Muscle layer of duodenum (tissue), 2 donors: ENCODE measurements around the gene GPR143.

Experiments
- H3K27ac ChIP-seq: one replicate; pipeline ENCODE4 v1.7.0; 2013; ENCODE audit warnings: mild to moderate bottlenecking, low read length
- H3K27me3 ChIP-seq: one replicate; pipeline ENCODE4 v1.7.0; 2013; ENCODE audit warnings: low read depth, mild to moderate bottlenecking, control low read depth, low read length
- H3K36me3 ChIP-seq, 2 donors: one replicate each; pipeline ENCODE4 v1.7.0; 2013; ENCODE audit warnings: low read length in 2 of 2, control low read depth in 1 of 2, mild to moderate bottlenecking in 1 of 2; ENCODE audit not compliant: insufficient read depth in 2 of 2, control insufficient read depth in 1 of 2
- H3K4me1 ChIP-seq, 2 donors: one replicate each; pipeline ENCODE4 v1.7.0; 2013; ENCODE audit warnings: low read length in 2 of 2, mild to moderate bottlenecking in 2 of 2, control low read depth in 1 of 2, moderate library complexity in 1 of 2; ENCODE audit not compliant: insufficient read depth in 2 of 2, control insufficient read depth in 1 of 2
- H3K4me3 ChIP-seq, 2 donors: one replicate each; pipeline ENCODE4 v1.7.0; 2013; ENCODE audit warnings: low read length in 2 of 2, low read depth in 1 of 2, mild to moderate bottlenecking in 1 of 2
- H3K9me3 ChIP-seq, 2 donors: one replicate each; pipeline ENCODE4 v1.7.0; 2013; ENCODE audit warnings: low read length in 2 of 2, control low read depth in 1 of 2, mild to moderate bottlenecking in 1 of 2; ENCODE audit not compliant: control insufficient read depth in 1 of 2
- donor health status: healthy.

The GPR143 gene

DNA sequence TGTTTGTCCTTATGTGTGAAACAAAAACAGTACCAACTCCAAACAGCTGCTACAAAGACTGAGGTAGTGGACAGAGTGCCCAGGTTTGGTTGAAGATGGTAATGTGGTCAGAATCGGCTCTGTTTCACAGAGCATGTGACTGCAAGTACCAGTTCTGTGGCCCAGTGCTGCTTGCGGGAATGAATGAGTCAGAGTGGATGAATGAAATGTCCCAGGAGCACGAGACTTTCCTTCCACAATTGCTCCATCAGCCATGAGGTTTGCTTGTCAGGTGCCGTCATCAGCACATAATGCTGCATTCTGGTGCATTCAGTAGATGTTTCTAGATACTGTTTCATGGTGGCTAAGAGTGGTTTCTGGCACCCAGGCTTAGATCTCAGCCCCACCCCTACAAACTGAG is 84.2 kb downstream of the GPR143 start:
- Histone ChIP-seq H3K9me3 (no peaks in the 10 kb centered on the region), H3K4me1 (no peaks in the 10 kb centered on the region), H3K27ac (no peak overlapping the region), H3K27me3 (no peaks in the 10 kb centered on the region), H3K4me3 (no peak overlapping the region), H3K36me3 (no peaks in the 10 kb centered on the region)

GRCh38 chrX:9681011-9681410 is 84.6 kb downstream of the GPR143 start:
- Histone ChIP-seq H3K27me3 (no peaks in the 10 kb centered on the region), H3K36me3 (no peaks in the 10 kb centered on the region), H3K27ac (no peak overlapping the region), H3K4me1 (no peaks in the 10 kb centered on the region), H3K4me3 (no peak overlapping the region), H3K9me3 (no peaks in the 10 kb centered on the region)

GRCh38 chrX:9678215-9678965 is 87.3 kb downstream of the GPR143 start:
- no peaks in the 10 kb centered on the region for H3K27me3 ChIP-seq
- no peak overlapping the region for H3K27ac ChIP-seq
- H3K36me3 ChIP-seq: no peaks in the 10 kb centered on the region
- H3K4me1 ChIP-seq: no peaks in the 10 kb centered on the region
- no peaks in the 10 kb centered on the region for H3K9me3 ChIP-seq
- no peak overlapping the region for H3K4me3 ChIP-seq

- Histone ChIP-seq H3K36me3 (no peaks in the 10 kb centered on the region), H3K27me3 (no peaks in the 10 kb centered on the region), H3K4me1 (no peaks in the 10 kb centered on the region), H3K27ac (no peak overlapping the region), H3K9me3 (no peaks in the 10 kb centered on the region), H3K4me3 (no peak overlapping the region)
Observed at GRCh38 chrX:9677098-9677739, 88.4 kb downstream of the GPR143 start.

DNA sequence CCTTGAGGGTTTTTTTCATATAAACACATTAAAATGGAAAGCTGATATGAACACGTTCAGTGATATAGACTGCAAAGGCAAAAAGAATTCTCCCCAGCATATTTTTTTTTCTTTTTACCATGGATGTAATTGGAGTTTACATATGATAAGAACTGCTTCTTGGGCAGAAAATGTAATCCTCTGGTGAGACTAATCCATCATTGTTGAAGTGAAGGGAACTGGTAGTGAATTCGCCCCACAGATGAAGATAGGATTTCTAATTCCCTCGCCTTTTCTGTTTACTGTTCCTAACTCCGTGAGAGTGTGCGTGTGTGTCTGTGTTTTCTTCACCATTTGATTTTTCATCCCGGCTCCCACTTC is 88.9 kb downstream of the GPR143 start:
- Histone ChIP-seq H3K27me3 (no peaks in the 10 kb centered on the region), H3K4me3 (no peak overlapping the region), H3K36me3 (no peaks in the 10 kb centered on the region), H3K4me1 (no peaks in the 10 kb centered on the region), H3K9me3 (no peaks in the 10 kb centered on the region), H3K27ac (no peak overlapping the region)

DNA sequence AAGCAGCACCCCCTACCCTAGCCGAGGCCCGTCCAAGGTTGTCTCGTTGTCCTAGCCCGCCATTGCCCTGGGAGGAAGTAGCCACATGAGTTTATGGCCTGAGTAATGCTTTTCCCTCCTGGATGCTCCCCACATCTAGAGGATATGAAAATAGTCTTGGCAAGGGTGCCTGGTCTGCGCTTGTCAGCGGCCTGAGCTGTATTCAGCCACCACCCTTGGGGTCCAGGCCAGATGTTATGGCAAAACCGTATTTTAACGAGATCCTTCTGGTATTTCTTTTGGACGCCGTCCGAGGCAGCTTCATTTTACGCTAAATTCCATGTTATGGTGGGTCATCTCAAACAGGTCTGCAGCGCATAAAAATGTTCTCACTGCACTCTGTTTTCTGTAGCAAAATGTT is 89.3 kb downstream of the GPR143 start:
- Histone ChIP-seq H3K4me1 (no peaks in the 10 kb centered on the region), H3K27ac (no peak overlapping the region), H3K36me3 (no peaks in the 10 kb centered on the region), H3K9me3 (no peaks in the 10 kb centered on the region), H3K4me3 (no peak overlapping the region), H3K27me3 (no peaks in the 10 kb centered on the region)
